ENCODE data around the gene TFIP11.

Gene TFIP11

DNA sequence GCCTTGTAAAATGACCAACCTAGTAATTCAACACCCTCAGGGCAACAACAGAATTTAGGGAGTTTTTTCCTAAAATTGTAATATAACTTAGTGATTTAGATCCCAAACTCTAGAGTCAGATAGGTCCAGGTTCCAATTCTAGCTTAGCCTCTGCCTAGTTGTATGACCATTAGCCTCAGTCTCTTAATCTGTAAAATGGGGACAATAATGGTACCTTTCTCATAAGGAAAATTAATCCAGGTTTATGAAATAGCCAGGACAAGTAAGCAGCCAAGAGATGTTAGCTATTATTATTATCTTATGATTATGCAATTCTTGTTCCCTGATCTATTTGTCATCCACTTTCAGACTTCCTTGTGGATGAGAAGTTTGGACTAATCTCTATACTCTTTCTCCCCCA lies 4.1 kb downstream of the TFIP11 start:
- no peak for DNase-seq (ENCODE audit: low read depth in 1 of 2, low spot score in 1 of 2)

- DNase-seq (ENCODE audit: low read depth in 1 of 2, low spot score in 1 of 2): no peak
These were observed 8.5 kb downstream of the TFIP11 start for GRCh38 chr22:26503758-26504157.

GRCh38 chr22:26502688-26503561 lies 9.3 kb downstream of the TFIP11 start:
- DNase-seq (ENCODE audit: low read depth in 1 of 2, low spot score in 1 of 2): peak; percentile 6 to 13

DNA sequence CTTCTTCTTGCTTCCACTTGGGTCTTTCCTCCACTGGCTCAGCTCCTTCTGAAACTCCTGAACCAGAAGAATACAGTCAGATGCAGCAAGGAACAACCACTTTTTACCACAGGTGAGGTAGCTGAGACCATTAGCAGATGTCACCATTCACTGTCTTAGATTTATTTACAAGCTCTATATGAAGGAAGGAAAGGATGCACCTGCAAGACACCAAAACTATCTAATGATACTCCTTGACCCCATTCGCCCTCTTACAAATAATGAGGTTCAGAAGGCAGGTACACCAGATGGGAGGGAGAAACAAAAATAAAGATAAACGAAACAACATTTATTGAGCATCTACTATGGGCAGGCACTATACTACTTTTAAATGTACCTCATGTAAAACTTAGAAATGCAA lies 10.3 kb downstream of the TFIP11 start:
- no peak for DNase-seq (ENCODE audit: low read depth in 1 of 2, low spot score in 1 of 2)

GRCh38 chr22:26499188-26499703 lies 13.0 kb downstream of the TFIP11 start:
- no peak for DNase-seq (ENCODE audit: low read depth in 1 of 2, low spot score in 1 of 2)

DNA sequence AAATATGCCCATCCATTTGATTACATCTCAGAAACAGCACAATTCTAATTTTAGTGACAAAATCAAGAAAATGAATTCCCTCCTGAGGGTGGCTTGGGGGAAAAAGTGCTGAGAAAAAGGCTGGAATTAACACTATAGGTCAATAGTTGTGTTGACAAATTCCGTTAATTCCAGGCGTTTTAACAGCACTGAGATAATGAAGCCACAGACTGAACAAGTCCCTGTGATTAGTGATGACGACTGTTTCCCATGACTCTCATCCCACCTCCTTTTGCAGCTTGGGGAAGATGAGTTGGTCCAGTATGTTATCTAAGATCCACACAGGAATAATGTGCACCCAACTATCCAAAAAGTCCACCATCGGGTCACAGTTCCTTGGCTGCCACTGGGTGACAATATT lies 15.8 kb downstream of the TFIP11 start:
- no peak for DNase-seq (ENCODE audit: low read depth in 1 of 2, low spot score in 1 of 2)

- no peak for DNase-seq (ENCODE audit: low read depth in 1 of 2, low spot score in 1 of 2)
These were observed 17.8 kb downstream of the TFIP11 start for GRCh38 chr22:26494506-26494905.

- DNase-seq (ENCODE audit: low read depth in 1 of 2, low spot score in 1 of 2): no peak
These were observed 20.1 kb downstream of the TFIP11 start for GRCh38 chr22:26492220-26492619.

DNA sequence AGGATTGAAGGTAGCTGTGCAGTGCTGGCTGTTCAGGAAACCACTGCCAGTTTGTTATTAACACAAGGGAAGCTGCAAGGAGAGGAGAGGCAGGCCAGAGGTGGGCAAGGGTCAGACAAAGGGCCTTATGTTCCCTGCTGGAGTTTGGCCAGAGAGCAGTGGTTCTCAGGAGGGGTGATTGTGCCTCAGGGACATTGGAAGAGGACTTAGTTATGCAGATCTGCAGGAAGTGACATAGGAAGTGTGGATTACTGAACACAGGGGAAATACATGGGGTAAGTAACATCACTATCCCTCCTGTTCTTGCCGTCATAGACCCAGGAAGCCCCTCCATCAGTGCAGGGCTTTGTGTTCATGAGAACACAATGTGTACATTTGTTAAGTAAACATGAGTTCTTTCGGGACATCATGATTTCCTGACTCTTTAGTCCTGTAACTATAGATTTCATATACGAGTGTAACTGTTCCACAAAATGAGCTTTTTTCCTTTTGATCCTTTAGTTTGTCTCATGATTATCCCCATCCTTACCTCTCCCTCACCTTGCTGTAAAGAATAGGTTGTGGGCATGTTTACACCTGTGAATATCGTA lies 22.7 kb downstream of the TFIP11 start:
- DNase-seq (ENCODE audit: low read depth in 1 of 2, low spot score in 1 of 2): no peak

DNA sequence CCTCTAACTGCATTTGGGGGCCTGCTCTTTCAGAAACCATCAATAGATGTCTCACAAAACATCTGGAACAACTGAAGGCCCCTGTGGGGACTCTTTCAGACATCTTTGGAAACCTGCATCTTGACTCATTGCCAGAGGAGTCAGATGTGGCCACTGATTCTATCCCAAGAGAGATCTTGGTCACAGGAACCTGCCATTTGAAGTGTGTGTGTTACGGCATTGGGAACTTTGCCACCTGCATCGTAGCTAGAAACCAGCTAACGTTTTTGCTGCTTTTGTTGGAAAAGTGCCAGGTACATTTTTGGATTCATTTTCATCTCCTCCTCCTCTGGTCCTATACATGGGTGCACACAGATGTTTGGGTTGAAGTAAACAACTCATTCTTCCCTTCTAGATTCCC lies 24.3 kb downstream of the TFIP11 start:
- no peak for DNase-seq (ENCODE audit: low read depth in 1 of 2, low spot score in 1 of 2)

- DNase-seq (ENCODE audit: low read depth in 1 of 2, low spot score in 1 of 2): no peak
These were observed 25.9 kb downstream of the TFIP11 start for GRCh38 chr22:26486394-26486793.

DNA sequence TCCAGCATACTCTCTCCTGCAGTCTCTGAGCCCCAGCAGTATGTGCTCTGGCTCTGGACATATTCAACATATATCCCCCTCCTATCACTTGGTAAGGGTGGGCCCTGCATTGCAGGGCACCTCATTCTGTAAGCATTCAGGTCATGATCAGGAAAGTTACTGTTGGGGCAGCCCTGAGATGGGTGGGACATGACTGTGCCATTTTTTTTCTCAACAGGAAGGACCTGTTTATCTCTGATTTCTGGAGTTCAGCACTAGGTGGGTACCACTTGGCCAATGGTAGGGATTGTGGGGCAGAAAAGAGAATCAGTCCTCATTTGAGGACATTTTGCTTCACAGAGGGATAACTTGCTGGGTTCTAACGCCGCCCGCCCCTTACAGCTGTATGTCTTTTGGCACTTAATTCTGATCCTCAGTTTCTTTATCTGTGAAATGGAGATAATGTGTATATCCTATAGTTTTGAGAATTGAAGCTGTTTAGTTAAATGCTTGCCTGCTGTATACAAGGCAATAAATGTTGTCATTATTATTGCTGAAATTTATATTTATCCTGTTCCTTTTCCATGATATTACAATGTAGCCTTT lies 26.4 kb downstream of the TFIP11 start:
- no peak for DNase-seq (ENCODE audit: low read depth in 1 of 2, low spot score in 1 of 2)

DNA sequence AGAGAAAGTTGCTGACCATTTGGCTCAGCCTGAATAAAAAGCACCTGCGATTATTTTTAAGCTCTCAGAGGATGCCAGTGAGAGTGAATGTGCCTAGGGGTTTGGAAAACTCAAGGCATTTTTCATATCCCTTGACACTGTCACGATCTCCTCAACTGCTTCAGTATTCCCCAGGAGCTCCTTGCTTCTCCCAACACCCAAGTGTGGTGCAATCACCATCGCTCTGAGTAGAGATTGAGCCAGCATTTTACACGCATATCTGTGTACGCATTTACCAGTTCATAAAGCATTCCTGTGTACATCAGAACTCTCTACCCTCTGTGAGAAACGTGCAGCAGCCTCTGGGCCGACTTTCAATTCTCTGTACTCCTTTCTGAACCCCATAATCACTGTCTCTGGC lies 27.3 kb downstream of the TFIP11 start:
- no peak for DNase-seq (ENCODE audit: low read depth in 1 of 2, low spot score in 1 of 2)

DNA sequence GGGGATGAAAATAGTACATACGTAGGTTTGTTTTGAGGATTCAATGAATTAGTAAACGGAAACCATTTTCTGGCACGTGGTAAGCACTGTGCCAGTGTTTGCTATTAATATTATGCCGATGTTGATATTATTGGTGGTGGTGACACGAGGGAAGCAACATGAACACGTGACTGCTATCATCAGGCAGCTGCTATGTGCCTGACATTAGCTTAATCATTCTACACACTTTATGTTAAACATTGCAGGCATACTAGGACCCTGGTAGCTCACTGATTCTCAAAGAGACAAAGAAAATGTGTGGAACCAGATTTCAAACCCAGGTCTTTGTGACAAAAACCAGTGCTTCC lies 27.9 kb downstream of the TFIP11 start:
- DNase-seq (ENCODE audit: low read depth in 1 of 2, low spot score in 1 of 2): no peak

GRCh38 chr22:26483439-26484359 lies 28.6 kb downstream of the TFIP11 start, which contains the start of the genes HPS4 and SRRD:
Gene HPS4, minus strand, starts transcription at chr22:26483783. Its CDS starts 2,021 bp downstream, at chr22:26481762.
Gene SRRD, plus strand, starts transcription at chr22:26483877. Its CDS starts 14 bp downstream, at chr22:26483891.
- DNase-seq (ENCODE audit: low read depth in 1 of 2, low spot score in 1 of 2): peak; percentile 86 to 92

DNA sequence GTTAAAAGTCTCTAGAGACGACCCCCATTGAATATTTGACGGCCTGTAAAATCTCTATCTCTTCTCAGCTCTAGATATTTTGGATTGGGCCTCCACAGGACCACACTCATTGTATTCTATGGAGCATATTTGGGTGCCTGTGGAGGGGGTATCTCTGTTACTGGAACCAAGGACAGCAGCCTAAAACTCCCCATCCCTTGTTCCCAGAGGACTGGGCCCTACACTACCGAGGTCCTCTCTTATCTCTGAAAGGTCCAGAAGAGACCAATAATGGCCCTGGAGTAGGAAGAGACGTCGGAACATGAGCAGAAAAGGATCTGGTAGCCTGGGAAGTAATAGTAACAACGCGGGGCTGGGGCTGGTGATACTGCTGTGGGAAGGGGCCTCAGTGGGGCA lies 29.2 kb downstream of the TFIP11 start:
- no peak for DNase-seq (ENCODE audit: low read depth in 1 of 2, low spot score in 1 of 2)

DNA sequence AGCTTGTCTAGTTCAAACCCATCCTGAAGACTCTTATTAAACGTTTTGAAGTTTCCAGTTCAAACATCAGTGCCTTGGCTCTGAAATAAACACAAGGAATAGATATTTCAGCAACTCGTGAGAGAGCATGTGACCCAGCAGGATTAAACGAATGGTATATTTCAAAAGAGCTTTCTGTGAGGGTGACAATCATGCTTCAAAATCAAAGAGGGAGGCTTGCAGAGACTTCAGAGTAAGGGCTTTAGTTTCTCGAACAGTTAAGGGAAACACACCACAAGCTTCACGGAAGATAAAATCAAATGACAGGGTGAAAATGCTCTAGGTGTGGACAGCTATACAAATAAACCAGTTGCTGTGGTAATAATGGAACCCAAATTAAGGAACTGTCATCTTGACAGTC lies 30.1 kb downstream of the TFIP11 start:
- DNase-seq (ENCODE audit: low read depth in 1 of 2, low spot score in 1 of 2): no peak

GRCh38 chr22:26481694-26482093 lies 30.6 kb downstream of the TFIP11 start:
- DNase-seq (ENCODE audit: low read depth in 1 of 2, low spot score in 1 of 2): no peak

DNA sequence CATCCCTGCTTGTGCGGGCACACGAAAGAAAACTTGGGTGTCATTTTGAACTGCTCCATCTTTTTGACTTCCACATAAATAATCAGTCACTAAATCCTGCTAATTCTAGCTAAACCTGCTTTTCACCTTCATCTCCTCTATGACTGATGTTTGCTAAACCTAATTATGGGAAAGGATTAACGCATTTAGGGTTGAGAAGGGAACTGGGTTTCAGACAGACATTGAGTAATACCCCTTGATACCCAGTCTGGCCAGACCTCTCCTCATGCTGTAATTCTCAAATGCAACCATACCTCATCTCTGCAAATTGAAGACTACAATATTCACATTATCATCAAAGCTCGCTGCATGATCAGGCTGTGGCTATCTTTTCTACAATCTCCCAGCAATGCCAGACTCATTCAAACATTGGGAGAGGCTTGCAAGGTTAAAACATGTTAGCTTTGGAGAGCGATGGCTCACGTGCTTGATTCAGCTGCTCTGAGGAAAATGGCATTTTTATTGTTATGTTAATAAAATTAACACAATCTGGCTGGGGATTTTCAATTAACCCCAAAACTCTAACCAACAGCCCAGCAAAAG lies 31.1 kb downstream of the TFIP11 start:
- no peak for DNase-seq (ENCODE audit: low read depth in 1 of 2, low spot score in 1 of 2)

GRCh38 chr22:26480611-26480932 lies 31.7 kb downstream of the TFIP11 start:
- no peak for DNase-seq (ENCODE audit: low read depth in 1 of 2, low spot score in 1 of 2)

Measured in activated T-helper 1 cell treated with anti-CD3 and anti-CD28 coated beads, Interleukin-2, amount 50 U/mL, for 16 hours (primary cell).